Measurements from ENCODE around the gene SETD4.

SETD4 gene

GRCh38 chr21:36044056-36044455 is 16.3 kb downstream of the SETD4 start:
- H3K4me1 ChIP-seq (ENCODE audit: low read length), result peaks cover 8% of the 10 kb centered on the region
- no peaks in the 10 kb centered on the region for H3K79me2 ChIP-seq (ENCODE audit: low read length)
- H3K27me3 ChIP-seq (replicated peaks; ENCODE audit: insufficient read depth, low read length), result no peaks in the 10 kb centered on the region
- no peak overlapping the region for H3K4me2 ChIP-seq (ENCODE audit: low read depth, low read length)
- no peak for TF ChIP-seq EZH2 (optimal IDR thresholded peaks at IDR 0.05; ENCODE audit: low read depth, low read length)
- no peak for TF ChIP-seq CTCF (IDR thresholded peaks at IDR 0.05; ENCODE audit: low read length)
- TF ChIP-seq EZH2phosphoT487 (IDR thresholded peaks at IDR 0.05; ENCODE audit: low read length), result no peak
- no peak overlapping the region for H3K9ac ChIP-seq (ENCODE audit: low read length)
- no peak overlapping the region for H3K4me3 ChIP-seq (ENCODE audit: low read length)
- no peaks in the 10 kb centered on the region for H3K9me3 ChIP-seq (replicated peaks; ENCODE audit: insufficient read depth, low read length)
- no peak overlapping the region for H2AFZ ChIP-seq (ENCODE audit: low read length)
- no peaks in the 10 kb centered on the region for H3K9me2 ChIP-seq (replicated peaks; ENCODE audit: insufficient read depth, low read length)
- no peaks in the 10 kb centered on the region for H4K20me1 ChIP-seq (ENCODE audit: insufficient read depth, low read length)
- H3K36me3 ChIP-seq (replicated peaks; ENCODE audit: insufficient read depth, low read length), result peaks cover 6% of the 10 kb centered on the region; the same call in 1 of the 2 replicates
- H3F3A ChIP-seq (ENCODE audit: insufficient read depth, low read length), result peaks cover 5% of the 10 kb centered on the region; the same call in 1 of the 2 replicates
- no peak overlapping the region for H3K27ac ChIP-seq (ENCODE audit: low read length)
- DNase-seq, result no peak

- Histone ChIP-seq H3K27me3 (replicated peaks; ENCODE audit: insufficient read depth, low read length) (no peaks in the 10 kb centered on the region), H4K20me1 (ENCODE audit: insufficient read depth, low read length) (no peaks in the 10 kb centered on the region), H3K36me3 (replicated peaks; ENCODE audit: insufficient read depth, low read length) (peaks cover 6% of the 10 kb centered on the region; the same call in 1 of the 2 replicates), H3K9me3 (replicated peaks; ENCODE audit: insufficient read depth, low read length) (no peaks in the 10 kb centered on the region), H2AFZ (ENCODE audit: low read length) (no peak overlapping the region), H3K9me2 (replicated peaks; ENCODE audit: insufficient read depth, low read length) (no peaks in the 10 kb centered on the region), H3K27ac (ENCODE audit: low read length) (no peak overlapping the region), H3K4me1 (ENCODE audit: low read length) (peaks cover 16% of the 10 kb centered on the region), H3F3A (ENCODE audit: insufficient read depth, low read length) (peaks cover 7% of the 10 kb centered on the region; the same call in 1 of the 2 replicates), H3K4me3 (ENCODE audit: low read length) (no peak overlapping the region), H3K4me2 (ENCODE audit: low read depth, low read length) (no peak overlapping the region), H3K79me2 (ENCODE audit: low read length) (no peaks in the 10 kb centered on the region), H3K9ac (ENCODE audit: low read length) (no peak overlapping the region)
- TF ChIP-seq EZH2phosphoT487 (IDR thresholded peaks at IDR 0.05; ENCODE audit: low read length), result no peak
- no peak for TF ChIP-seq CTCF (IDR thresholded peaks at IDR 0.05; ENCODE audit: low read length)
- TF ChIP-seq EZH2 (optimal IDR thresholded peaks at IDR 0.05; ENCODE audit: low read depth, low read length), result no peak
- DNase-seq, result no peak
Observed at GRCh38 chr21:36041910-36042309, 18.4 kb downstream of the SETD4 start.

DNA sequence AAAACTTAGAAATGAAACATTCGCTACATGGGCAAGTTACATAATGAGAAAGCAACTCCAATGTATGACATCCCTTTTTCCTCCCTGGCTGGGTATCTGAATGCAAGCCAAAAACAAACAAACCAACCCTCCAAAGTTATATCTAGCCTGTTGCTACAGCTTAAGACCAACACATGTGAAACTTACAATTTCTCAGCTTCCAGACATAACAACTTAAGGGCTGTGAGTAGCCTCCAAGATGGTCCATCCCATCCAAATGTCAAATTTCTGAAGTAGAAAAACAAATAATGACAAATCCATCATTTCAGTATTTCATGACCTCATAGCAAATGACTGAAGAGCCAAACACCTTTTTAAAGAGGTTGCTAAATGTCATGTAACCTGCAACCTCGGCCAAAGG is 19.9 kb downstream of the SETD4 start:
- no peak for TF ChIP-seq CTCF (IDR thresholded peaks at IDR 0.05; ENCODE audit: low read length)
- no peak for TF ChIP-seq EZH2phosphoT487 (IDR thresholded peaks at IDR 0.05; ENCODE audit: low read length)
- no peak for TF ChIP-seq EZH2 (optimal IDR thresholded peaks at IDR 0.05; ENCODE audit: low read depth, low read length)
- H3F3A ChIP-seq (ENCODE audit: insufficient read depth, low read length), result peaks cover 7% of the 10 kb centered on the region; the same call in 1 of the 2 replicates
- H3K27ac ChIP-seq (ENCODE audit: low read length), result no peak overlapping the region
- H3K4me2 ChIP-seq (ENCODE audit: low read depth, low read length), result no peak overlapping the region
- no peaks in the 10 kb centered on the region for H3K27me3 ChIP-seq (replicated peaks; ENCODE audit: insufficient read depth, low read length)
- no peak overlapping the region for H3K4me3 ChIP-seq (ENCODE audit: low read length)
- no peaks in the 10 kb centered on the region for H4K20me1 ChIP-seq (ENCODE audit: insufficient read depth, low read length)
- no peak for DNase-seq
- no peak overlapping the region for H2AFZ ChIP-seq (ENCODE audit: low read length)
- peaks cover 6% of the 10 kb centered on the region; the same call in 1 of the 2 replicates for H3K36me3 ChIP-seq (replicated peaks; ENCODE audit: insufficient read depth, low read length)
- H3K9ac ChIP-seq (ENCODE audit: low read length), result no peak overlapping the region
- no peaks in the 10 kb centered on the region for H3K9me3 ChIP-seq (replicated peaks; ENCODE audit: insufficient read depth, low read length)
- no peaks in the 10 kb centered on the region for H3K9me2 ChIP-seq (replicated peaks; ENCODE audit: insufficient read depth, low read length)
- H3K79me2 ChIP-seq (ENCODE audit: low read length), result no peaks in the 10 kb centered on the region
- H3K4me1 ChIP-seq (ENCODE audit: low read length), result peaks cover 16% of the 10 kb centered on the region
